LNCaP clone FGC (cell line): ENCODE measurements around the gene MLLT3.

Experiments used
- DNase-seq: peaks from one replicate; pipeline ENCODE4 v3.0.0-alpha.2; 2011; ENCODE audit warnings: low read depth
- H3K4me3 ChIP-seq: 2 replicates; pipeline ENCODE4 v1.5.1; 2011; ENCODE audit warnings: mild to moderate bottlenecking, low read depth, low read length, control low read depth
- CTCF ChIP-seq: IDR thresholded peaks from 2 replicates; pipeline ENCODE4 v1.5.1; 2012; ENCODE audit warnings: mild to moderate bottlenecking; ENCODE audit not compliant: control insufficient read depth, insufficient read depth; ENCODE audit errors: extremely low read depth

Gene MLLT3

GRCh38 chr9:20499013-20499412 is 123.3 kb downstream of the MLLT3 start:
- no peak overlapping the region for H3K4me3 ChIP-seq
- DNase-seq = no peak
- TF ChIP-seq CTCF = no peak

GRCh38 chr9:20496328-20496727 is 126.0 kb downstream of the MLLT3 start:
- no peak for DNase-seq
- TF ChIP-seq CTCF = no peak
- no peak overlapping the region for H3K4me3 ChIP-seq

- H3K4me3 ChIP-seq = no peak overlapping the region
- DNase-seq = no peak
- TF ChIP-seq CTCF = no peak
Measured at GRCh38 chr9:20495098-20495497, 127.2 kb downstream of the MLLT3 start.

GRCh38 chr9:20494035-20494434 is 128.3 kb downstream of the MLLT3 start:
- TF ChIP-seq CTCF = no peak

GRCh38 chr9:20492772-20493171 is 129.5 kb downstream of the MLLT3 start:
- H3K4me3 ChIP-seq = no peak overlapping the region
- DNase-seq = no peak
- TF ChIP-seq CTCF = no peak

More at GRCh38 chr9:20494035-20494434, 128.3 kb downstream of the MLLT3 start:
- H3K4me3 ChIP-seq = no peak overlapping the region
- DNase-seq = no peak

GRCh38 chr9:20491612-20492011 is 130.7 kb downstream of the MLLT3 start:
- no peak for DNase-seq
- no peak for TF ChIP-seq CTCF
- no peak overlapping the region for H3K4me3 ChIP-seq

GRCh38 chr9:20490246-20490834 is 132.0 kb downstream of the MLLT3 start:
- DNase-seq = no peak
- TF ChIP-seq CTCF = no peak
- H3K4me3 ChIP-seq = no peak overlapping the region
